ENCODE data around the gene SPACA6.
"Not testable (repeated sequence)": the region's sequence is repeated elsewhere in the genome, so short reads cannot be mapped to it uniquely, and the experiment has no call there.

- TF ChIP-seq CTCF (conservative IDR thresholded peaks at IDR 0.05; ENCODE audit: low read length); EZH2phosphoT487 (IDR thresholded peaks at IDR 0.05; ENCODE audit: borderline replicate concordance, low read depth, low read length): not testable (repeated sequence)
Measured at GRCh38 chr19:51738523-51738922, 45.4 kb downstream of the SPACA6 start.

Data from OCI-LY7 (cell line).